SW480 (cell line): ENCODE data around the gene ADISSP.

Source experiments
- DNase-seq: peaks from one replicate; pipeline ENCODE4 v3.0.0-alpha.2; 2016; ENCODE audit warnings: low spot score

The ADISSP gene

DNA sequence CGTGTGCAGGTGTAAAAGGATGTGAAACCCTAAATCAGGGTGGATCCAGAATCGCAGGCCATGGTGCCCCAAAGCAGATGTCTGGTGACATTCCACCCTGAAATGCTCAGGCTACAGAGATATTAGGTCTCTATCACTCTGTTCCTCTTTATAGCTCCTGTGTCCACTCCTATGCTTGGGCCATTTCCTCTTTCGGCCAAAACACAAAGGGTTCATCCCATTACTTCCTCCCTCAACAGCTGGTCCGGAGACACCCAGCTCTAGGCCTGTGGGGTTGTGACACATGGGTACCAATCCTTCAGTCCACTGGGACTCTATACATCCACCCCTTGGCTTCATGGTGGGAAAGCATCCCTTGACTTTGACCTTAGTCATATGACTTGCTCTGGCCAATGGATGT is 53.5 kb downstream of the ADISSP start:
- DNase-seq, result no peak

DNA sequence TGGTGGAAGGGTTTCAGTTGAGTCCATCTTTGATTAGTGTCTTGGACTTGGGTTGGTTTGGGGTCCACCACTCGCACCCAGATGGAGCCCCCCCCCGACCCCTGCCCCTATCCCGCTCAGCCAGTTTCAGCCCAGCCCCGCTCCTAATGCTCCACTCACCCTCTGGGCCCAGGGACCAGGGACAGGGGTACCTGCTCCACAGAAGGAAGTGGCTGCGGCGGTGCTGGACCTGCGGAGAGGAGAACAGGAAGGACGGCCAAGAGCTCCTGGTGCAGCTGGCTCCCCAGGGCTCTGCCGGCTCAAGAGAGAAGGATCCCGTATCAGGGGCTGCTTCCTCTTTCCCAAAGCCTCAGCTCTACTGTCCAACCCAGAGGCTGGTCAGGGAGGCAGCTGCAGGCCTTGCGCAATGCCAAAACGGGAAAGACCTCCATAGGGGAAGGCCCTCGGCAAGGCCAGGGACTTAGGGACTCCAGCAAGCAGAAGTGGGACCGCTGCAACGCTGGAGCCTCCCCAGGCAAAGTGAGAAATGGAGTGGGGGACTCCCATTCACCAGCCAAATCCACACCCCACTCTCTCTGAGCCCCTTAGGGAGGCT is 55.2 kb downstream of the ADISSP start, which contains the start of gene SIGLEC1:
Gene SIGLEC1, minus strand, starts transcription at position 322 of the 595 bp plus-strand sequence. CDS start 5,472 bp downstream, outside the sequence.
- no peak for DNase-seq

DNA sequence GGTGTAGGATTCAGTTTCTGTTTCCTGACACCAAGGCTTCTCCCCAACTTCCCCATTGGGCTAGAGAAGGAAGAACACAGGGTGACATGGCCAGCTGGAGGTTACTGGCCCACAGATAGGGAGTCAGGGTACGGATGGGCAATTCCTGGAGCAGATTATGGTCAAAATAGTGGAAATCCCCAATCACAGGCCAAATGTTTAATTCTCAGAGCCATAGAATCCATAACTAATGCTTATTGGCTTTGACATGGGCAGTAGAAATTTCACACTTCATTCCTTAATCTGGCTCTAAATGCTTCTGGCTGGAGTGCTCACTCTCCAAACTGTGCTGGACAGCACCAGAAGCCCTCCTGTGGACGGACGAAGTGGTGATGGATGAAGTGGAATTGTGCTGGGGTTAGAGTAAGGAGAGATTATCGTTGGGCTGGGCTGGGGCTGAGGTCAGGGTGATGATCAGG is 56.0 kb downstream of the ADISSP start:
- no peak for DNase-seq

DNA sequence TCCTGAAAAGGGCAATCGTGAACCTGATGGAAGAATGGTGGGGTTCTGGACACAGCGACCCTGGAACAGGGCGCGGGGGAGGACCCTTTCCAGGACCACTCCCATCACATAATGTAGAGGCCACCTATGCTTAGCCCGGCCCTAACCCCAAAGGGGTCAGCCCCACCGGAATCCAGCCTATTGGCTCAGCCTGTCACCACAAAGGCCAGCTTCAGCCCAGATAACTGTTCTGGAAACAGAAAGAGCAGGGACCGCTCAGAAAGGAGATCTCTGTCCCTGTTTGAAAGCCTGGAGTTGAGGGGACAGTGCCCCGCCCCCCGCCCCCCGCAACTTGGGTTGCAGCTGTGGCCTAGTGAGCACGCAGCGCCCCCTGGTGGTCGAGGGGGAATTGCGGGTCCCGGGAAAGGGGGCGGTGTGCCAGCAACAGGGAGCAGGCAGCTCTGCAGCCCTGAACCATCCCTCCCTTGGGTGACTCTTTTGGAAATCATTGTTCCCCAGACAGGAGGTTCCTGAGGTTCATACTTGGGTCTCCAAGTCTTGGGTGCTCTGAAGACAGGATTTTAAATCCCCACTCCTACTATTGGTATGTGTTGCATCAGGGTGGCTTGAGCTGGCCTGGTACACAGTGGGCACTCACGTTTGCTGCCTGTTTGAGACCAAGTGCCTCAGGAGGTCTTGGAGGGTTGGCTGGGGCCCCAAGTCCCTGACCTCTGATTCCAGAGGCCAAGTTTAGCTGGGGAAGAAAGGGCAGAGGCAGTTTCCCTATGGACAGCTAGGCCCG is 56.7 kb downstream of the ADISSP start:
- DNase-seq, result peak; percentile 33

DNA sequence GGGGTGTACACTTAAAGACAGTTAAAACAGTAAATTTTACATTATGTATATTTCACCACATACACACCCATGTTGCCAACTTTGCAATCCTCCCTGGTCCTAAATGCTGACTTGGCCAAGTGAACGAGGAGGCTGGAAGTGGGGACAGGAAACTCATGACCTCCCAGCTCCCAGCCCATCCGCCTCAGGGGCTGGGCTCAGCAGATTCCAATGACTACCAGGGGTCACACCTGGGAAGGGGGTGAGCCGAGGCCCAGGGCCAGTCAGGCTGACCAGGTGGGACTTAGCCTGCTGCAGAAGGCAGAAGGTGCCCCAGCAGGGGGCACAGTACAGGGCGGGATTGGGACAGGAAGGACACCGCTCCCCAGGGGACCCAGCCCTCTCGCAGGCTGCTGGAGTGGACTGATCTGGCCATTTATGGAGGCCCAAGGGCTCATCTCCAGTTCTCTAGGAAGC is 57.5 kb downstream of the ADISSP start:
- DNase-seq, result no peak

DNA sequence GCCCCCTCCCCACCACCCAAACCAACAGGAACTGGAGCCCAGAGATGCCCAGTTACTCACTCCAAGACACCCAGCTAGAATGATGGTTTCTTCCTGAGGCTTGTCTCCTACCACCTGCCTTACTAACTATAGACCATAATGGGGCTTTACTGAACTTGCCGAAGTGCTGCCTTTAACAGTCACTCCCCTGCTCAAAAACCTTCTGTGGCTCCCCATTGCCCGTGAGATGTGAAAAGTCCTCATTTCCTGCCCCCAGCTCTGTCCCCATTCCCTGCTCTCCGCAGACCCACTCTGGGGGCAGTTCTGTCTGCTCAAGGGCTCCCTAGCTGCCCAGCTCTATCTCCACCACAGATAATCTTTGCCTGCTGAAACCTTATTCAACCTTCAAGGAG is 60.0 kb downstream of the ADISSP start:
- no peak for DNase-seq

DNA sequence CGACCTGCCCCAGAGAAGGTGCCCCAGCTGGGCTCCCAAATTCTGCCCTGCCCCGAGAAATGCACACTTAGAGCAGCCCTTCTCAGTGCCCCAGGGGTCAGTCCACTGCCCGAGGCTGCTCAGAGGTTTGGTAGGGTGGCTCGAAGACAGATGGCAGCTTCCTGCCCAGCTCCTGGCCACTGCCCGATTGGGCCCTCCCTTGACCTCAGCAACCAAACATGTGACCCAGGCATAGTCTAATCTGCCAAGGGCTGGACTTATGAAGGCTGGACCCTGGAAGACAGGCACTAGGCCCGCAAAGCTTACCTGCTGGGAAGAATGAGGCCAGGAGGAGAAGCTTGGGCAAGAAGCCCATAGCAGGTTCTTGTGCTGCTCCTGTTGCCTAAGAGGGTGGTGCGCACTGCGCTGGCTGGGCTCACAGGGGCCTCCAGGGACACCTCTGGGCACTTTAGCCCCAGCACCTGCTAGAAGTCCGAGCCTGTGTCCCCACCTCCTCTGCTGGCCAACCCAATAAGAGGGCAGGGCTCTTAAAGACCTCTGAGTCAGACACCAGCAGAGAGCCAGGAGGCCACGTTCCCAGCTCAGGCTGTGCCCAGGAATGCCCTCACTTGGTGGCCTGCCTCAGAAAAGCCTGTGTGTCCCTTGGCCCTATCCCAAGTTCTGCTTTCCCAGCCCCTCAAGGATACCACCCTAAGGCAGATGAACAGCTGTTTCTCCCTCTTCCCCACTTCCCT is 60.6 kb downstream of the ADISSP start:
- DNase-seq, result no peak

DNA sequence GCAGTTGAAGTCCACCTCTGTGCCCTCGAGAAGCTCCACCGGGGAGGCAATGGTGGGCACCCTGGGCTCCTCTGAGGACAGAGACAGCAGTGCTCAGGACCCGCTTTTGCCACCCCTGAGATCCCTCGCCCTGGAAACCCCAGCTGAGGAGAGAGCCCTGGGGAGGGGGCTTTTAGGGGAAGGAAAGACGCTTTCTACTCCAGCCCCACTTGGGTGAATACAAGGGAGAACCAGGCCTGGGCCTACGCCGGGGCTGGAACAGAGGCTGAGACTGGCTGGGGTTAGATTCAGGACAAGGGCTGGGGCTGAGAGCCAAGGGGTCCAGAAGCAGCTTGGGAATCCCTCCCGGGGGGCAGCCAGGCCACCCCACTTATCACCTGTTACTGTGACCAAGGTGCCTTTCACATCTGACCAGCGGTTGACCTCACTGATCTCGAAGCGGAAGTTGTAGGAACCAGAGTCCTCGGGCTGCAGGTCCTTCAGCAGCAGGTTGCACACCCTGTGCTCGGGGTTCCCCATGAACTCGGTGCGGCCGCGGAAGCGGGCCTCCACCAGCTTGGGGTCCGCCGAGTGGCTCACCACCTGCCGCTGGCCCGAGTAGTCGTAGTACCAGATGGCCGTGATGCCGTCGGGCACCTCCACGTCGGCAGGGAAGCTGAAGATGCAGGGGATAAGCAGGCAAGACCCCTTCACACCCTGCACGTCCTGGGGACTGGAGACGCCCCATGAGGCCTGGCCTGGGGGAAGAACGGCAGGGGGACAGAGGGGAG is 61.4 kb downstream of the ADISSP start:
- DNase-seq, result no peak

DNA sequence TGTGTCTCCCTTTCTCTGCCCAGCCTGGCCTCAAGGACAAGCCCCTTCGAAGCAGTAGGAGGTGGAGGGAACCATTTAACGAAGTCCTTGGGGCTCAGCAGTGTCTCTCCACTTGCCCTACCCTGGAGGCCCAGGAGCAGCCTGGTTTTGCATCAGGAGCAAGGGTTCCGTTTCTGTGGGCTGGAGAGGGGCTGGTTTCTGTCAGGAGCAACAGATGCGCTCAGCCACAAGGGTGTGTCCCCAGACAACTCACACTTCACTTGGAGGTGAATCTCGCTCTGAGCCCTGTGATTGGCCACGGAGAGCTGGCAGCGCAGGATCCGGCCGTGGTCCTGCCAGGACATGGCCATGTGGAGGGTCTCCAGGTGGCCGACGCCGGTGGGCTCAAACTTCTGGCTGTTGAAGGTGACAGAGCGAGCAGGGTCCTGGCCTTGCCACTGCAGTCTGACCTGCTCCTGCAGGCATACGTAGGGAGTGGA is 62.0 kb downstream of the ADISSP start:
- DNase-seq, result no peak

DNA sequence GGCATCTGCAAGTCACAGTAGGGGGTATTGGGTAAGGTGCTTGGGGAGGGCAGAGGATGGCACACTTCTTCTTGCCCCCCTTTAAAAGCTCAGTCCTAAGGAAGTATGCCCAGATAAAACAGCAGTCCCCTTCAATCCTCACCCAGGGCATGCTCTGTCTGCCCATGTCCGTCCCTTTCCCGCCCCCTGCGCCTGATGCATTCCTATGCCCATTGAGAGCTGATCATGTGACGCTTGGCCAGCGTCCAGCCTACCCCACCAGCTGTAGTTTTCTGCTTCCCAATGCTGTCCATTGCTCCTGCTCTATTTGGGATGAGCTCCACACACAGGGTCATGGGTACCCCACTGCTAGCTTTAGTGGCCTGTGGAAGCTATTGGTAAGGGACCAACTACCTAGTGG is 63.5 kb downstream of the ADISSP start:
- no peak for DNase-seq
